Peyer's patch (tissue), 4 donors: ENCODE data around the gene MPHOSPH9. TPM values are rescaled to one million over a fixed set of nuclear protein-coding genes. Genes with fewer than 3 reads are reported as not detected.

Source experiments
- DNase-seq, 3 donors: peaks; one replicate each; pipeline ENCODE4 v3.0.0-alpha.2; 2017 to 2019
- H3K27ac ChIP-seq, 4 donors: fragments of 200-600 bp; sonication (generic); one replicate each; pipeline ENCODE4 v1.5.1; 2016 to 2019
- H3K27me3 ChIP-seq, 2 donors: fragments of 200-600 bp; sonication (generic); one replicate each; pipeline ENCODE4 v1.5.1; 2019
- H3K36me3 ChIP-seq, 3 donors: fragments of 200-600 bp; sonication (generic); one replicate each; pipeline ENCODE4 v1.5.1; 2016 to 2019
- H3K4me1 ChIP-seq, 4 donors: fragments of 200-600 bp; sonication (generic); one replicate each; pipeline ENCODE4 v1.5.1; 2016 to 2019
- H3K4me3 ChIP-seq, 4 donors: fragments of 200-600 bp; sonication (generic); 1 replicate in 3 of 4; 2 replicates in 1 of 4; pipeline ENCODE4 v1.5.1; 2016 to 2019; ENCODE audit warnings: mild to moderate bottlenecking in 1 of 4
- H3K9me3 ChIP-seq, 4 donors: fragments of 200-600 bp; sonication (generic); one replicate each; pipeline ENCODE4 v1.5.1; 2016 to 2019; ENCODE audit warnings: mild to moderate bottlenecking in 1 of 4
- POLR2A ChIP-seq, 2 donors: fragments of 450-650 bp; IDR thresholded peaks; one replicate each; pipeline ENCODE4 v1.5.1; 2017; ENCODE audit warnings: antibody characterized with exemption in 2 of 2, mild to moderate bottlenecking in 2 of 2, moderate library complexity in 2 of 2
- total RNA-seq, 4 donors: library from RNA; depleted of rRNA; stranded (reverse); fragments of >200 nt; gene quantifications; one replicate each; pipeline ENCODE4 v1.1.0, GENCODE V29; 2016
- TF ChIP-seq, protein P1 (sequence below), 6 experiments: fragments of 450-650 bp in 4 of 6; fragments of 200-600 bp in 2 of 6; sonication (generic) in 1 of 6; IDR thresholded peaks; one replicate each; pipeline ENCODE4 v1.5.1; 2017 to 2019; ENCODE audit warnings: antibody characterized with exemption in 6 of 6, mild to moderate bottlenecking in 3 of 6, moderate library complexity in 1 of 6

Gene MPHOSPH9
- total RNA-seq, 4 donors from 2014 or later = 26.0 to 71.0 (median 35.6) TPM

GRCh38 chr12:123142921-123143735 is 89.8 kb downstream of the MPHOSPH9 start:
- Histone ChIP-seq H3K36me3 (no peaks in the 10 kb centered on the region), H3K9me3 (no peaks in the 10 kb centered on the region), H3K27ac (peak overlapping the region; percentile 55 to 91 (median 77)), H3K4me3 (no peak overlapping the region), H3K4me1 (peaks cover 0 to 63% (median 15%) of the 10 kb centered on the region in 4 donors), H3K27me3 (no peaks in the 10 kb centered on the region)
- DNase-seq = peak in 1 of 3 donors; percentile 59
- TF ChIP-seq POLR2A (IDR thresholded peaks at IDR 0.05) = no peak
- TF ChIP-seq, protein P1, sequence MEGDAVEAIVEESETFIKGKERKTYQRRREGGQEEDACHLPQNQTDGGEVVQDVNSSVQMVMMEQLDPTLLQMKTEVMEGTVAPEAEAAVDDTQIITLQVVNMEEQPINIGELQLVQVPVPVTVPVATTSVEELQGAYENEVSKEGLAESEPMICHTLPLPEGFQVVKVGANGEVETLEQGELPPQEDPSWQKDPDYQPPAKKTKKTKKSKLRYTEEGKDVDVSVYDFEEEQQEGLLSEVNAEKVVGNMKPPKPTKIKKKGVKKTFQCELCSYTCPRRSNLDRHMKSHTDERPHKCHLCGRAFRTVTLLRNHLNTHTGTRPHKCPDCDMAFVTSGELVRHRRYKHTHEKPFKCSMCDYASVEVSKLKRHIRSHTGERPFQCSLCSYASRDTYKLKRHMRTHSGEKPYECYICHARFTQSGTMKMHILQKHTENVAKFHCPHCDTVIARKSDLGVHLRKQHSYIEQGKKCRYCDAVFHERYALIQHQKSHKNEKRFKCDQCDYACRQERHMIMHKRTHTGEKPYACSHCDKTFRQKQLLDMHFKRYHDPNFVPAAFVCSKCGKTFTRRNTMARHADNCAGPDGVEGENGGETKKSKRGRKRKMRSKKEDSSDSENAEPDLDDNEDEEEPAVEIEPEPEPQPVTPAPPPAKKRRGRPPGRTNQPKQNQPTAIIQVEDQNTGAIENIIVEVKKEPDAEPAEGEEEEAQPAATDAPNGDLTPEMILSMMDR (IDR thresholded peaks at IDR 0.05) = no peak

GRCh38 chr12:123142518-123142840 is 90.5 kb downstream of the MPHOSPH9 start:
- no peak for TF ChIP-seq POLR2A (IDR thresholded peaks at IDR 0.05)
- TF ChIP-seq, protein P1 (IDR thresholded peaks at IDR 0.05) = no peak
- DNase-seq = no peak
- H3K36me3 ChIP-seq = no peaks in the 10 kb centered on the region
- H3K4me3 ChIP-seq = no peak overlapping the region
- peak overlapping the region; percentile 55 to 91 (median 77) for H3K27ac ChIP-seq
- H3K4me1 ChIP-seq = peaks cover 0 to 56% (median 15%) of the 10 kb centered on the region in 4 donors
- H3K27me3 ChIP-seq = no peaks in the 10 kb centered on the region
- no peaks in the 10 kb centered on the region for H3K9me3 ChIP-seq

GRCh38 chr12:123141615-123142517 is 91.1 kb downstream of the MPHOSPH9 start:
- no peaks in the 10 kb centered on the region for H3K36me3 ChIP-seq
- peak in 2 of 3 donors; percentile 83 to 86 for DNase-seq
- no peaks in the 10 kb centered on the region for H3K27me3 ChIP-seq
- H3K9me3 ChIP-seq = no peaks in the 10 kb centered on the region
- peak overlapping the region in 1 of 4 donors; percentile 7 for H3K4me3 ChIP-seq
- TF ChIP-seq POLR2A (IDR thresholded peaks at IDR 0.05) = peak; percentile 20 to 56
- TF ChIP-seq, protein P1 (IDR thresholded peaks at IDR 0.05) = no peak
- peaks cover 0 to 50% (median 15%) of the 10 kb centered on the region in 4 donors for H3K4me1 ChIP-seq
- H3K27ac ChIP-seq = peak overlapping the region; percentile 55 to 91 (median 77)

DNA sequence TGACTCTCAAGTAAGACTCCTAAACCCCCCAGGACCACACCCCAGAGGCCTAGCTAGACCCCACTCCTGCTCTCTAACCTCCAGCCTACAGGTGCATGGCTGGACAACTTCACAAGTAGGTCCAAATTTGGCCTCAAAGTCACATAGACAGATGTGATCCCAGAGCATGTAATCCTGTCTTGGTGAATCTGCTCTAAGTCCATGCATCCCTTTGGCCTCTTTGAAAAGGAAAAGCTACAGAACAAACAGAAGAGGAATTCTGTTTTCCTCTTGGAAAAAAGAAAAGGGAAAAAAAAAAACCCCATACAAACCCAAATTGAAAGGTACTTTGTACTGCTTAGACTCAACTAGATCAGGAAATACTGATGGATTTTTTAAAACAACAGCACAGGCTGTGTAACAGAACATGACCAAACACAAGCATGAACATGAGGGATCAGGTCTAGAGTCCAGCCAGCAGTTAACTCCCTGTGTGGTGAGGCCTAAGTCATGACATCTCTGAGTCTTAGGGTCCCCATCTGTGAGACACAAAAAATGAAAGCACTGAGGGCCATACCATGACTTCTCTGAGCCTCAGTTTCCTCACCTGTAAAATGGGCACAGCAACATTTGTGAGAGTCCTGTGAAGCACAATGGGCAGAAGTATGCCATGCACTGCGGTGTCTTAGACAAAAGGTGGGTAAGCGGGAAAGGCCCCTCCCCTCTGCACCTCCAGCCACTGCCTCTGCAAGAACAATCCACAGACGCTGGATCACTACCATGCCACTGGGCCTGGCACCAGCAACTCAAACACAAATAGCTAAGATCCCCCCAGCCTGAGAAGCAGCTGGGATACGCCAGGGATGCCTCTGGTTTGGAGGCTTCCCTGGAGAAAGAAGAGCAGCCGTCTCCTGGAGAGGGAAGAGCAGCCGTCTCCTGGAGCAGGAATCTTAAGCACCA is 92.0 kb downstream of the MPHOSPH9 start:
- Histone ChIP-seq H3K4me1 (peaks cover 0 to 46% (median 15%) of the 10 kb centered on the region in 4 donors), H3K27ac (peak overlapping the region; percentile 55 to 91 (median 76)), H3K4me3 (peak overlapping the region in 1 of 4 donors; percentile 7), H3K36me3 (no peaks in the 10 kb centered on the region), H3K9me3 (no peaks in the 10 kb centered on the region), H3K27me3 (no peaks in the 10 kb centered on the region)
- TF ChIP-seq, protein P1 (IDR thresholded peaks at IDR 0.05) = no peak
- TF ChIP-seq POLR2A (IDR thresholded peaks at IDR 0.05) = no peak
- DNase-seq = no peak
